COLO668 (cell line): ENCODE measurements around the gene MSRB3.
"Not testable (repeated sequence)": the region's sequence is repeated elsewhere in the genome, so short reads cannot be mapped to it uniquely, and the experiment has no call there.

Source experiments
- DNase-seq: peaks from one replicate; lab custom pipeline; 2025; ENCODE audit not compliant: unreplicated experiment; lab: John Stamatoyannopoulos, UW

Gene MSRB3

DNA sequence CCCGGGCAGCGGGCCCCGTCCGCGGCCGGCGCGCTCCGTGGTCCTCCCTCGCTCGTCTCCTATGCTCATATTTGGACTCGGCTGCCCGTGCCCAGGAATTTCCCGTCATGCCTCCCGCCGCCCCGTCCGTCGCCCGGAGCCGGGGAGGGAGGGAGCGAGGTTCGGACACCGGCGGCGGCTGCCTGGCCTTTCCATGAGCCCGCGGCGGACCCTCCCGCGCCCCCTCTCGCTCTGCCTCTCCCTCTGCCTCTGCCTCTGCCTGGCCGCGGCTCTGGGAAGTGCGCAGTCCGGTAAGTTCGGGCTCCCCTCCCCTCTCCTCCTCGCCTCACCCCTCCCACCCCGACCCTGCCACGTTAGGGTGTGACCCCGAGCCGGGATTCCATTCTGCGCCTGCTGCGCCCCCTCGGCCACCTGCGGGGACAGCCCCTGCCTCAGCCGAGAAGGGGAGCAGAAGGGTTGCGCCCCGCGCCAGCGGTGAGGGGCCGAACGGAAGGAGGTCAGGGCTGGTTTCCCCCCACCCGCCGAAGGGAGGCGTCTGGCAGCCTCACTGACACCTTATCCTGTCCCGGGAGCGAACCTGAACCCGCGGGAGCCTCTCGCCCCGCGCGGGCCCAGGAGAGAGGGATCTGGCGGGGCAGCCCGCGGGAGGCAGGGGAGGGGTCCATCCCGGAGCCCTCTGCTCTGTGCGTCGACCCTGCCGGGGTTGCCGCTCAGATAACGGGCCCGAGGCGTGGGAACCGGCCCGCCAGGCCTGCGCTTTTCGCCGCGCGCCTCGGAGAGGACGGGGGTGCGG is at the start of gene MSRB3:
Gene MSRB3, plus strand, starts transcription at position 108 of the 793 bp plus-strand sequence. CDS start 29,897 bp downstream, outside the sequence.
- DNase-seq = peak; percentile 46

DNA sequence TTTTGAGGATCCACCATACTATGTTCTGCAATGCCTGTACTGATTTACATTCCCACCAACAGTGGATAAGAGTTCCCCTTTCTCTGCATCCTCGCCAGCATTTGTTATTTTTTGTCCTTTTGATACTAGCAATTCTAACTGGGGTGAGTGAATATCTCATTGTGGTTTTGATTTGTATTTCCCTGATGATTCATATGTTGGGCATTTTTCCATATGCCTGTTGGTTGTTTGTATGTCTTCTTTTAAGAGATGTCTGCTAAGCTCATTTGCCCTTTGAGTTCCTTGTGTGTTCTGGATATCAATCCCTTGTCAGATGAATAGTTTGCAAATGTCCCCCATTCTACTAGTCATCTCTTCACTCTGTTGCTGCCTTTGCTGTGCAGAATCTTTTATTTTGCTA is 49.0 kb upstream of the MSRB3 start:
- no peak for DNase-seq

DNA sequence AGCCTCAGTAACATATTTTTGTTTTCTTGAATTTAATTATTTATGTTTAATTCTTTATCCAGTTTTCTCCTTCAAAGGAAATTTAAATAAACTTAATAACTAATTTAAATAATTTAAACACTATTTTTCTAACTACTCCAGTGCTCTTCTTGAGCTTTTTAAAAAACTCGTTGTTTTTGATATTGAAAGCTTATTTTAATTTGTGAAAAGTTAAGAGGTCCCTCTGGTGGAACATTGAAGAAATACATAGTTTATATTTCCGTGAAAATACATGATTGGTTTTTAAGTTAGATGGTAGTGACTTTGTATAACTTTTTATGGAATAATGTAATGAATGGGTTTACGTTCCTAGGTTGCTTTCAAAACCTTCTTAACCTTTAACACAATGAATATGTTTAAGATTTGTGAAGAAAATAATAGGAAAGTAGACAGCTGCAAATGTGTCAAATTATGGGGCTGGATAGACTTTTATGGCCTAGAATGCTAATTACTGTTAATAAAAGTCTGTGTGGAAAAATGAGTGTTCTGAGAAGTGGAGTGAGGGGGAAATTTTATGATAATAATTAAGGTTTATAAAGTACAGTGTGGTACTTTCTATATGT is 45.9 kb upstream of the MSRB3 start:
- no peak for DNase-seq

GRCh38 chr12:65237153-65237552 is 41.3 kb upstream of the MSRB3 start:
- no peak for DNase-seq

DNA sequence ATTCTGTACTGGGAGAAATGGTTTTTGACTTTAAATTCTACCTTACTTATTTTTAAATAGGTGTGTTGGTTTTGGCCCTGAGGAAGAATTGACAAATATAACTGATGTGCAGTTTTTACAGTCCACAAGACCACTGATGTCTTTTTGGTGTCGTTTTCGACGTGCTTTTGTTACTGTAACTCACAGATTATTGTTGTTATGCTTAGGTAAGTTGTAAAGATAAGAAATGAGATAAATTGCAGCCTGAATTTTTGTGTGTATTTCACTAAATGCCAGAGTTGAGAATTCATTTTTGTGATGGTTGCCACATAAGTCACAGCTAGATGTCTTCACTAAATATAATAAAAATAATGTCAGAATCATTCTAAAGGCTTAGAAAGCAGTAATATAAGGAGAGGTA is 39.9 kb upstream of the MSRB3 start:
- no peak for DNase-seq

GRCh38 chr12:65248656-65249633 is 29.5 kb upstream of the MSRB3 start:
- DNase-seq = no peak

- no peak for DNase-seq
These were observed 26.0 kb upstream of the MSRB3 start for GRCh38 chr12:65252515-65252914.

GRCh38 chr12:65257986-65258385 is 20.5 kb upstream of the MSRB3 start:
- DNase-seq = no peak

DNA sequence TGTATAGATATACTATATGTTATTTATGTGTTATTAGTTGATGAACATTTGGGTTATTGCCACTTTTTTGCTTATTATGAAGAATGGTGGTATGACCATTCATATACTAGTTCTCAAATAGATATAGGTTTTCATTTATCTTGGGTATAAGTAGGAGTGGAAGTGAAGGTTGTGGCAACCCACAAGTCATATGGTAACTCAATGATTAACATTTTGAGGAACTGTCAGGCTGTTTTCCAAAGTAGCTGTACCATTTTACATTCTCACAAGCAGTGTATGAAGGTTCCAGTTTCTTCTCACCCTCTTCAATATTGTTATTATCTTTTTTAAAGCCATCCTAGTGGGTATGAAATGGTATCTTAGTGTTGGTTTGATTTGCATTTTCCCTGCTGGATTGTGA is 19.0 kb upstream of the MSRB3 start:
- DNase-seq = no peak

- DNase-seq = no peak
These were observed 14.7 kb upstream of the MSRB3 start for GRCh38 chr12:65263777-65264176.

DNA sequence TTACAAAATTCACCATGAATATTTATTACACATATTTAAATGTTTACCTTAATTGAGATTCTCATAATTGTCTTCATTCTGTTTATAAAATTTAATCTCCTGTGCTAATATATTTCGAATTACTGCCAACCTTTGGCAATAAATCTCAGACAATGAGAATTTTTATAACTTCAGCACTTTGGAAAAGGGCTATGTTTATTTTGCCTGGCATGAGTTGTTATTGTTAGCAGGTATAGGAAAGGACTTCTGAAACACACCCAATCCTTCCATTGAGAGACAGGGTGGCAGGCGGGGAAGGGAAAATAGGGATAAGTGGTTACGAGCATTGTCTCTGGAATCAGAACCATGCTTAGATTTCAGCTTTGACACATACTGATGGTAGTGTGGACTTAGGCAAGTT is 12.1 kb upstream of the MSRB3 start:
- DNase-seq = no peak

DNA sequence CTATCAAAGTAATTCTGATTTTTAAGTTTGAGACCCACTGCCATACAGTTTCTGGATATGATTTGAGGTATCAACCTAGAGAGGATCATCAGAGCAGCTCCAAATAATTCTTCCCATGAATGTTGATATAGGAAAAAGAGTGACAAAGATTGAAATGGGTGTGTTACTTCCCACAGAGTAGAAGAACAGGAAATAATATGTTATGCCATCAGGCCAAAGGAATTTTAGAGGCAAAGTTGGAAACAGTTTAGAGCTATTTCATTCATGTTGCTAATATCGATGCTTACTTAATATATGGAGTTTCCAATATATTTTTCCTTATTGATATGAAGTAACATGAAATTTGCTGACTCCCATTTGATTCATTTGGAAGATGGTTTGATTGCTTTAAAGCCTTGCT is 8.9 kb upstream of the MSRB3 start:
- no peak for DNase-seq

GRCh38 chr12:65274602-65275272 is 3.7 kb upstream of the MSRB3 start:
- no peak for DNase-seq

GRCh38 chr12:65275627-65276026 is 2.9 kb upstream of the MSRB3 start:
- no peak for DNase-seq

DNA sequence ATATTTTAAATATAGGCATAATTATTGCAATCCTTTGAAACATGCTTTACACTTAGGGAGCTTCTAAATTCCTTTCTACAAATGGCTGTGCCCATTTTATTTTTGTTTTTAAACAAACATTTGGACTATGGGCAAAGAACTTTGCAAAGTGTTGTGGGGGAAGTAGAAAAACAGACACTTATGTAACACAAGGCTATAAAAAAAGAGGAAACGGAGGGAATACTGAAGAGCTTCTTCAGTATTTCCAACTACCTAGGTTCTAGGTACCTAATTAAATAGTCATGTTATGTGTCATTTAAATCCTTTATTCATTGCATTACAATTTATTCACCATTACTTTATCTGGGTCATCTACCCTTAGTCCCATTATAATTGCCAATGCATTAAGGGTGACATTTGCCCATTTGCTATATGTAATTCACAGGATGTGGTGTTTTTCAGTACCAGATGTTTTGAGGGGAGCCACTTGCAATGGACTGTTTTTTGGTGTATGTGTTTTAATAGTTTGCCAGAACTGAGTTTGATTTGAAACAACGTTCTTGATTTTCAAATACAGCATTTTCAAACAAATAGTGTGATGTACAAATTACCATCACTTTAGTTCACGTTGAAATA is 1.5 kb upstream of the MSRB3 start:
- no peak for DNase-seq

GRCh38 chr12:65277994-65278575 is 398 bp upstream of the MSRB3 start:
- no peak for DNase-seq

DNA sequence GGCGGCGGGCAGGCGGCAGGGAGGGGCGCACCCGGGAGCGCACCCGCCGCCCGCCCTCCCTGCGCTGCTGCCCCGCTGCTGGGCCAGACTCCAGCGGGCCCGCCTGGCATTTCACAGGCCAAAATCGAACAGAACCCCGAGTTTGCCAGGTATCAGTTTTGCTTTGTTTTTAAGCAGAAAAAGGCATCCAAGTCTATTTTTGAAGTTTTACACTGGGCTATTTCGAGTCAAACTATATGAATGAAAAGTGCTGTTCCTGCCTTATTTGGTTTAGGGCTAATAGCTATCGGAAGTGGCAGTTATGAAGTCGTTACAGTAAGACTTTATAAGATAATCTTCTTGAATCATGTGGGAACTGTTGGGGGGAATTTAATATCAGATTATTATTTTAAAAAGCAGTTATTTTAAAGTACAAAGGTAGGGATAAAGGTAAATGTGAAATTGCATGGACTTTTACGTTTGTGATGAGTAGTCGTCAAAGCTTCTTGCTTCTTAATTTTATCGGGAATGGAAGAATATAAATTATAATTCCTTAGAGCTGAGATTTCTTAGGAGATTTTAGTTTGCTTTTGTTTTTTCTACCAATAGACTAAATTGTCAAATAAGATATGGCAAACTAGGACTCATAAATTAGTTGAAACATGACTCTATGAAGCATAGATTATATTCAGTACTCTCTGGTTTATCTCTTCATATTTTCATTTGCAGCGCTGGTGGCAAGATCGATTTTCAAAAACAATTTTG is 1.1 kb downstream of the MSRB3 start:
- no peak for DNase-seq

DNA sequence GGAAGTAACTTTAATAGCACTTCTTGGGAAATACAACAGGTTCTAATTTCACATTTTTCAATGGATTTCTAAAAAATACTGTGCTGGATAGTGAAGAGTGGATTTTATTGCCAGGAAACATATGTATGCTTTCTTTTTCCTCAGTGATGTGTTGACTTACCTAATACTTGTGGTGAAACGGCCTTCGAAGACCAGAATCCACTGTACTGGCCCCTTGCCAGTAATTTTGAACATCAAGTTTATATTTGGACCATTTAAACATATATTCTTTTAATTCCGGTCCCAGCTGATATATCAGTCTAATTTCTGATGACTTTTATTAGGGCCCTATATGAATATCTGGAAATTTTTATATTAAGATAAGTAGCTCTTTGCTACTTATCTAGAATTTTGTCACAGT is 1.8 kb downstream of the MSRB3 start:
- DNase-seq = no peak

GRCh38 chr12:65282840-65283239 is 4.4 kb downstream of the MSRB3 start:
- no peak for DNase-seq

GRCh38 chr12:65285532-65285931 is 7.0 kb downstream of the MSRB3 start:
- not testable (repeated sequence) for DNase-seq
